Gastrocnemius medialis (tissue), 4 donors: ENCODE measurements around the gene LRRC23.

Source experiments
- CTCF ChIP-seq, 5 experiments: fragments of 450-650 bp in 3 of 5; fragments of 200-600 bp in 2 of 5; sonication (generic) in 2 of 5; IDR thresholded peaks in 4 of 5; conservative IDR thresholded peaks in 1 of 5; 1 replicate in 4 of 5; 2 replicates in 1 of 5; pipeline ENCODE4 v1.5.1; 2016 to 2019; ENCODE audit warnings: antibody characterized with exemption in 5 of 5, mild to moderate bottlenecking in 3 of 5, moderate library complexity in 3 of 5
- POLR2A ChIP-seq, 2 donors: fragments of 450-650 bp; IDR thresholded peaks; one replicate each; pipeline ENCODE4 v1.6.1; 2017; ENCODE audit warnings: antibody characterized with exemption in 2 of 2, mild to moderate bottlenecking in 2 of 2, moderate library complexity in 2 of 2

DNA sequence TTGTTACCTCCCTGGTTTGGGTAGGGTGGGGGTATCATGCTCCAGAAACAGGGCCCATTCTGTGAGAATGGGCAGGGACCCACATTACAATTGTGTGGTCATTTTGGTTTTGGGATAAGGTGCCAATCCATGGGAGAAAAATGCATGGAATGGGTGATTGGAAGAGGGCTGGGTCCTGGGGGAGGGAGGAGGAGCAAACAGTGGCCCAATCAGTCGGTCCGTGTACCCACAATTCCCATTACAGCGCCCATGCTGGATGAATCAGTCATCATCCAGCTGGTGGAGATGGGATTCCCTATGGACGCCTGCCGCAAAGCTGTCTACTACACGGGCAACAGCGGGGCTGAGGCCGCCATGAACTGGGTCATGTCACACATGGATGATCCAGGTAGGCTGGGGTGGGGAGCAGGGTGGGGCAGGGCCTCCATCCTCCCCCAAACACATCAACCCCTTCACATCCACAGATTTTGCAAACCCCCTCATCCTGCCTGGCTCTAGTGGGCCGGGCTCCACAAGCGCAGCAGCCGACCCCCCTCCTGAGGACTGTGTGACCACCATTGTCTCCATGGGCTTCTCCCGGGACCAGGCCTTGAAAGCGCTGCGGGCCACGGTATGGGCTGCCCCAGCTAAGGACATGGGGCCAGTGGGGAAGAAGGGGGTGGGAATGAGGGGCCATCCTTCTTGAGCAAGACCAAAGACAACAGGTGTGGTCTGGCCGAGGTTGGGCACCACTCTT is 40.9 kb upstream of the LRRC23 start:
- no peak for TF ChIP-seq CTCF (IDR thresholded peaks at IDR 0.05 in 4 of 5, conservative IDR thresholded peaks at IDR 0.05 in 1 of 5)
- TF ChIP-seq POLR2A (IDR thresholded peaks at IDR 0.05) = no peak
